NOMO-1 treated with DMSO at 0.1 percent for 48 hours (cell line): ENCODE results near the gene IRAK2.
"Not testable (repeated sequence)": the region's sequence is repeated elsewhere in the genome, so short reads cannot be mapped to it uniquely, and the experiment has no call there.

Source experiments
- DNase-seq: peaks from one replicate; lab custom pipeline; 2025; ENCODE audit not compliant: unreplicated experiment; lab: John Stamatoyannopoulos, UW

The IRAK2 gene

DNA sequence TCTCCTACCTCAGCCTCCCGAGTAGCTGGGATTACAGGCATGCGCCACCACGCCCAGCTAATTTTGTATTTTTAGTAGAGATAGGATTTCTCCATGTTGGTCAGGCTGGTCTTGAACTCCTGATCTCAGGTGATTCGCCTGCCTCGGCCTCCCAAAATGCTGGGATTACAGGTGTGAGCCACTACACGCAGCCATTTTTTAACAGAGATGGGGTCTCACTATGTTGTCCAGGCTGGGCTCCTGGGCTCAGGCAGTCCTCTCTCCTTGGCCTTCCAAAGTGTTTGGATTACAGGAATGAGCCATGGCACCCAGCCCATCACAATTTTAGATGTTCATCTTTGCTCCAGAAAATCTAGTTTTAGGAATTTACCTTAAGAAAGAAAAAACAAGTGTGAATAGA, 6.2 kb upstream of the IRAK2 start:
- not testable (repeated sequence) for DNase-seq

DNA sequence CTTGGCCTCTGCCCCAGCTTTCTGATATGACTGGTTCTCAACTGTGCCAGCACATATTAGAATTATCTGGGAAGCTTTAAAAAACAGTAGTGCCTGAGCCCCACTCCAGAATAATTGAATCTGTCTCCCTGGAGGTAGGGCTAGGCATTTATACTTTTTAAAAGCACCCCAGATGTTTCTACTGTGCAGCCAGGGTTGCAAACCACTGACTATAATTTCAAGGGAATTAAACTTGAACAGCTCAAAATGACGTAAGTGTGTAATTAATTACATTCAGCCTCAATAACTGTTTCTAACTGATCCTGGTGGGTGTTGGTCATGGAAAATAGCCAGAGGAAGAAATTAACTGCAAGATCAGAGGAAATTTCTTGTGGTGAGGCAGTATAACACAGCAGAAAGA, 4.4 kb upstream of the IRAK2 start:
- DNase-seq, result no peak

DNA sequence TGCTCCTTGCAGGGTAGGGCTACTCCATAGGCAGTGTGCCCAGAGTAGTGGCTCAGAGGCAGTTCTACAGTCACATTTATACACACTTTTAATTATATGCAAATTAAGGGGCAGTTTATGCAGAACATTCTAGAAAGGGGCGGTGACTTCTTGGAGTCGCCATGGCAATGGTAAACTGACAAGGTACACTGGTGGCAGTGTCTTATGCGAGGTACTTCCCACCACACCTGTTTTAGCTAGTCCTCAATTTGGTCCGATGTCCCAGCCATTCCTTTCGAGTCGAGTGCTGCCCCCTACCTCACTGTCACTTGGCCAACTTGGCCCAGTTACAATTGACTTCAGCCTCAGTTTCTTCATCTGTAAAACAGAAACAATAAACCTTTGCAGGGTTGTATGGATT, 3.8 kb upstream of the IRAK2 start:
- no peak for DNase-seq

DNA sequence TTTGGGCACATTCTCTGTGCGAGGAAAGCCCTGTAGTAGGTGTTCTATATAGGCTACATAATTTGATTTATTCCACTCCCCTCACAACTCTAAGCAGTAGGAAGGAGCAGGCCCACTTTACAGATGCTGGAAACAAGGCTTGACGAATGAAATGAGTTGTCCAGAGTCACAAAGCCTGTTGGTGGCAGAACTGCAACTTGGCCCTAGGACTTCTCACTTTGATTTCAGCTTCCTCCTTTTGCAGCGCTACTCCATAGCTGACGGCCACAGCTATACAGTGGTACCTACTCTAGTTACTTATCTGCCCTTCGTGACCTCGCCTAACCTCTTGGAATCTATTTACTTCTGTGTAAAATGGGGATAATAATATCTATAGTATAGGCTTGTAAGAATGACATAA, 2.5 kb upstream of the IRAK2 start:
- DNase-seq, result peak; percentile 41

DNA sequence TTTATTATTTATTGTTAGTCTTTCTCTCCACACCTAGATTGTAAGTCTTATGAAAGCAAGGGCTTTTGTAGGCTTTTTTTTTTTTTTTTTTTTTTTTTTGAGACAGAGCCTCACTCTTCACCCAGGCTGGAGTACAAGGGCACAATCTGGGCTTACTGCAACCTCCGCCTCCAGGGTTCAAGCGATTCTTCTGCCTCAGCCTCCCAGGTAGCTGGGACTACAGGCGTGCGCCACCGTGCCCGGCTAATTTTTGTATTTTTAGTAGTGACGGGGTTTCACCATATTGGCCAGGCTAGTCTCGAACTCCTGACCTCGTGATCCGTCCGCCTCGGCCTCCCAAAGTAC, 546 bp upstream of the IRAK2 start:
- not testable (repeated sequence) for DNase-seq

DNA sequence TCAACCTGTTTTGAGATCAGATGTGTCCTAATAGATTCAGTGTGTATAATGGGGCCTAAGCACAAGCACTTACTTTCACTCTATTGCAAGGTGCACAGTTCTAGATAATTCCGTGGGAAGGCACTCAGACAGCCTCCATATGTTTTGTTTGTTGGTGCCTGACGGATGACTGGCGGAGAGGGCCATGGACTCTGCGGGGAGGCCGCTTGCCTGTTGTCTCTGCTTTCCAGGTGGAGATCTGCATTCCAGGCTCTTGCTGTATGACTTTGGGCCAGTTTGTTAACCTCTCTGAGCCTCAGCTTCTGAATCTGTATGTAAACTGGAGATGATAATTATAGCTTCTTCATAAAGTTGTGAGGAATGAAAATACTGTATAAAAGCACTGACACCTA, 1.5 kb downstream of the IRAK2 start:
- no peak for DNase-seq

DNA sequence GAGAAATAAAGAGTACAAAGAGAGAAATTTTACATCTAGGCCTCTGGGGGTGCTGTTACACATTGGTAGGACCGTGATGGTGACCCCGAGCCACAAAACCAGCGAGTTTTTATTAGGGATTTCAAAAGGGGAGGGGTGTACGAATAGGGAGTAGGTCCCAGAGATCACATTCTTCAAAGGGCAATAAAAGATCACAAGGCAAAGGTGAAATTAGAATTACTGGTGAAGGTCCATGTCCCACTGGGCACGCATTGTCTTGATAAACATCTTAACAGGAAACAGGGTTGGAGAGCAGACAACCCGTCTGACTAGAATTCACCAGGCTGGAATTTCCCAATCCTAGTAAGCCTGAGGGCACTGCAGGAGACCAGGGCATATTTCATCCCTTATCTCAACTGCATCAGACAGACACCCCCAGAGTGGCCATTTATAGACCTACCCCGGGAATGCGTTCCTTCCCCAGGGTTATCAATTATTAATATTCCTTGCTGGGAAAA, 4.3 kb downstream of the IRAK2 start:
- no peak for DNase-seq

DNA sequence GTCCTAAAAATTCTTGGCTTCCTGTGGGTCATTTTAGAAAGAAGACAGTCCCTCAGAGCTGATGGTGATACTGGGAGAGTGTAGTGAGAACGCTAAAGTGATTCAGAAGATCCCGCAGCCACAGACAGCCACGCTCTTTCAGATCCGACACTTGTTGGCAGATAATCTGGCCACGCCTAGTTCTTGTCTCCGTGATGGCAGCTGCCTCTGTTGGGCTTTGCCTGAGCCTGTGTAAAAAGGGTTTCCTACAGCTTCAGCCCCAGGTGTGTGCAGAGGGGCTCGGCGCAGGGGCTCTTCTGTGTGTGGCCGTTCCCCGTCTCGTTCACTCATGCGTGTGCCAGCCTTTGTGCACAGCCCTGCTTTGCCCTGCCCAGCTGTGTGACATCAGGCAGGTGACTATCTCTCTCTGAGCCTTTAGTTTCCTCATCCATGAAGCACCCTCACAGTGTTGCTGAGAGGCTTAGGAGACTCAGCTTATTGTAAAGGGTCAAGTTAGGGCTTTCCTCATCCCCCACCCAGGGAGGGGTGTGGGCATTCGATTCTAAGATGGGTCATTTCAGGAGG, 6.3 kb downstream of the IRAK2 start:
- DNase-seq, result no peak

DNA sequence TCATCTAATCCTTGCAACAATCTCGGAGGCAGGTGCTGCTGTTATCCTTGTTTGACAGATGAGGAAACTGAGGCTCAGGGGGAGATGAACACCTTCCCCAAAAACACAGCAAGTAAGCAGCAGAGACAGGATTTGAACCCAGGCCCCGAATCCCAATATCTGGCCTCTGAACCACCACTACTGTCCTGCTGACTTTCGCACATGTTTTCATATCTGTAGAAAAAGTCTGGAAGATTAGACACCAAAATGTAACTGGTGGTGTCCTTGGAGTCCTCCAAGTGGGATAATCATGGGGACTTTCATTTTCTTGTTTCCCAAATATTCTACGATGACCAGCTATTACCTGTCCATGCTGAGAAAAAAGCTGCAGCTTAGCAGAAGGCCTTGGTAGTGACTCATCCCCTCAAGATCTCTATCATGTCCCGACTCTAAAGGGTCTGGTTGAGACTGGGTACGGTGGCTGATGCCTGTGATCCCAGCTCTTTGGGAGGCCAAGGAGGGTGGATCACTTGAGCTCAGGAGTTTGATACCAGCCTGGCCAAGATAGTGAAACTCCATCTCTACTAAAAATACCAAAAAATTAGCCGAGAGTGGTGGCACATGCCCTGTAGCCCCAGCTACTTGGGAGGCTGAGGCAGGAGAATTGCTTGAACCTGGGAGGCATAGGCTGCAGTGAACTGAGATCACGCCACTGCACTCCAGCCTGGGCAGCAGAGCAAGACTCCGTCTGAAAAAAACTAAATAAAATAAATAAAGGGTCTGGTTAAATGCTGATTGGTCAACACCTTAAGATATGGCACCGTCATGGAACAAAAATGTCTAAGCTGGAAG, 8.6 kb downstream of the IRAK2 start:
- no peak for DNase-seq

DNA sequence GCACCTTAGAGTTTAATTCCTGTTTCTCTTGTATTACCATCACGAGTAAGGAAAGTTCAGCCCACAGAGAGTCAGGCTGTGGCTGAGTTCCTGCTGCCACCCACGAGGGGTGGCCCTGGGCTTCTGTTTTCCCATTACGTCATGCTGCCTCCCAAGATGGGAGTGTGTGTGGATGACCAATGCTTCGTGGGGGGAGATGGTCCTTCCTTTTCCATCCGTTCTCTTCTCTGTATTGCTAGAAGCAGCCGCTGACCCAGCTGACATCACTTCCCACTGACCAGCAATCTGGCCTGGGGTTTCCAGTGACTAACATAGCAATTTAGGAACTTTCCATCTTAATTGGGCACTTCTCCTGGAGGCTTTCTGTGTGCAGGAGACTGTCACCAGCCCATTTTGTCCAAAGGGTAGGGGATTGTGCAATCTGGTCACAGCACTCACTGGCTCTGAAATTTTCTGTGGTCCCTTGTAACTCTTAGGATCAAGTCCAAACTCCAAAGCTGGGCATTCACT, 9.3 kb downstream of the IRAK2 start:
- DNase-seq, result peak; percentile 42

DNA sequence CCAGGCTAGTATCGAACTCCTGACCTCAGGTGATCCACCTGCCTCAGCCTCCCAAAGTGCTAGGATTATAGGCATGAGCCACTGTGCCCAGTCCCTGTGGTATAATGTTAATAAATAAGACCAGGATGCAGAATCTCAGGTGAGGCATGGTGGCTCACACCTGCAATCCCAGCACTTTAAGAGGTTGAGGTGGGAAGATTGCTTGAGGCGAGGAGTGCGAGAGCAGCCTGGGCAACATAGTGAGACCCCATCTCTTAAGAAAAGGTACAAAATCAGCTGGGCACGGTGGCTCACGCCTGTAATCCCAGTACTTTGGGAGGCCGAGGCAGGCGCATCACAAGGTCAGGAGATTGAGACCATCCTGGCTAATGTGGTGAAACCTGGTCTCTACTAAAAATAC, 10.6 kb downstream of the IRAK2 start:
- not testable (repeated sequence) for DNase-seq

DNA sequence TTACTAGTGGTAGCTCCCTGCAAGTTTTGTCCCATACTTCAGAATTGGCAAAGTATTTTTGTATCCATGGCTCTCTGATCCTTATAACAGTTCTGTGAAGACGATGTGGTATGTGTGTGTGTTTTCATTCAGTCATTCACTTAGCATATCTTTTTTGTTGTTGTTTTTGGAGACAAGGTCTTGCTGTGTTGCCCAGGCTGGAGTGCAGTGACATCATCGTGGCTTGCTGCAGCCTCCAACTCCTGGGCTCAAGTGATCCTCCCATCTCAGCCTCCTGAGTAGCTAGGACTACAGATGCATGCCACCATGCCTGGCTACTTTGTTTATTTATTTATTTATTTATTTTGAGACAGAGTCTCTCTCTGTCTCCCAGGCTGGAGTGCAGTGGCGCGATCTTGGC, 11.4 kb downstream of the IRAK2 start:
- not testable (repeated sequence) for DNase-seq

DNA sequence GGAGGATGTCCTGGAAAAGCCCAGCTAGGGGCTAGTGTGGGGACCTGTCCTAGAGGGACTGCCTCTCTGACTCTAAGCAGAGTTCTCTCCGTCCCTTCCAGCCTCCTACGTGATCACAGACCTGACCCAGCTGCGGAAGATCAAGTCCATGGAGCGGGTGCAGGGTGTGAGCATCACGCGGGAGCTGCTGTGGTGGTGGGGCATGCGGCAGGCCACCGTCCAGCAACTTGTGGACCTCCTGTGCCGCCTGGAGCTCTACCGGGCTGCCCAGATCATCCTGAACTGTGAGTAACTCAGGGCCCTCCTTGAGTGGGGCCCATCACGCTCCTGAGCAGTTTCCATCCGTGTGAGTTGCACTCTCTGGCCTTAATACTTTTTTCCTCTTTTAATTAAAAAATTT, 13.0 kb downstream of the IRAK2 start:
- DNase-seq, result no peak

DNA sequence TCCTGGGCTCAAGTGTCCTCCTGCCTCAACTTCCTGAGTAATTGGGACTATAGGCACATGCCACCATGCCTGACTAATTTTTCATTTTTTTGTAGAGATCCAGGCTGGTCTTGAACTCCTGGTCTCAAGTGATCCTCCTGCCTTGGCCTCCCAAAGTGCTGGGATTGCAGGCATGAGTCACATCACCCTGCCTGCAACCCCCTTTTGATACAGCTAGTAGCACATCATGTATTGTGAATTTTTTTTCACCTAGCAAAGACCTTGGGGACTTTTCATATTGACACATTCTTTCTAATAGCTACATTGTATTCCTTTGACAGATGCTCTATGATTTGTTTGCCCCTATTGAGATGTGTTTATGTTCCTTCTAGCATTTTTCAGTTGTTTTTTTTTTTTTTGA, 14.2 kb downstream of the IRAK2 start:
- no peak for DNase-seq

DNA sequence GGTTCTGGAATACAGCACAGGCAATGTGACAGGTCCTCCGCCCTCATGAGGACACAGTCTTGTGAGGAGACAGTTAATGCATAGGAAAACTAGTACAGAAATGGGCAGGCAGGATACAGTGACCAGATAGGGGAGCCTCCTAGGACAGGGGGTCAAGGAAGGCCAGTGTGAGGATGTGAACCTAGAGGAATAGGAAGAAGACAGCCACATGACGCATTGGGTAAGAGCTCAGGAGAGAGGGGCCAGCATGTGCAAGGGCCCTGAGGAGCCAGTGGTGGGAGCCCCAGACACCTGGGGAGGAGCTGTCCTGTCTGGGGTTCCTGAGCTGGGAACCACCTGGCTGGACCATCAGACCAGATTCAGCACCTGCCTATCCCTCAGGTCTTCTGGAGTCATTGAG, 15.6 kb downstream of the IRAK2 start:
- no peak for DNase-seq

DNA sequence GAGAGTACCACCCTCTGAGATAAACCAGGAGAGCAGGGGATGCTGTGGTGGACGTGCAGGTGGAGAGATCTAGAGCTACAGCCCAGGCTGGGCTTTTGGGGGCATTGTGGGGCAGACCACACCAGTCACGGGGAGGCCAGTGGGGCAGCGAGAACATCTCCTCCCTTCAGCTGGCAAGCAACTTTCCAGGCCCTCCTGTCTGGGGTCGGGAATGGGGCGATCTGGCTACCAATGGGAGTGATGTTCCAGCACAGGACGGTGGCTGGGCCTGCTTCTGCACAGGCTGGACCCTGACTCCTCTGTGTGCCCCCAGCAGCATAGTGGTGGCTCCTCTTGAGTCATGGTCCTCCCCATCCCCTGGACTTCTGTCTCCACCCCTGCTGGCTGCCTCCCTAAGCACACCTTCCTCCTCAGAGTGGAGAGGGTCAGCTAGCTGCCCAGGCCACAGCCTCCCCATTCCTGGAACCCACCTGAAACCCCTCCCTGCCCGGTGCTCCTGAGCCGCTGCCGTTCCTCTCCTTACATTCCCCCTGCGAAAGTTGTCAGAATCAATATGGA, 16.1 kb downstream of the IRAK2 start:
- DNase-seq, result no peak

DNA sequence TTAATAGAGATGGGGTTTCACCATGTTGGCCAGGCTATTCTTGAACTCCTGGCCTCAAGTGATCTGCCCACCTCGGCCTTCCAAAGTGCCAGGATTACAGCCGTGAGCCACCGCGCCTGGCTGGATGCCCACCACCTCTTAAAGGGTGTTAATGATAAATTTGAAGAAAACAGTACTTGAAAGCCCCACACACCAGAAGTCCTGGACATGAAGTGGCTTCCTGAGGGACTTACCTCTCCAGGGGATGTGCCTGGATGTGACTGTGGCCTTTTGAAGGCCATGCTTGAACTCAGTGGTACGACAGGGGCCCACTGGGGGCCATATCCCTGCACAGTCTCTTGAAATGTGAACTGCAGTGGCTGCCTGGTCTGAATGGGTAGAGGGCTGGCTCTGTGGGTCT, 18.2 kb downstream of the IRAK2 start:
- DNase-seq, result no peak

DNA sequence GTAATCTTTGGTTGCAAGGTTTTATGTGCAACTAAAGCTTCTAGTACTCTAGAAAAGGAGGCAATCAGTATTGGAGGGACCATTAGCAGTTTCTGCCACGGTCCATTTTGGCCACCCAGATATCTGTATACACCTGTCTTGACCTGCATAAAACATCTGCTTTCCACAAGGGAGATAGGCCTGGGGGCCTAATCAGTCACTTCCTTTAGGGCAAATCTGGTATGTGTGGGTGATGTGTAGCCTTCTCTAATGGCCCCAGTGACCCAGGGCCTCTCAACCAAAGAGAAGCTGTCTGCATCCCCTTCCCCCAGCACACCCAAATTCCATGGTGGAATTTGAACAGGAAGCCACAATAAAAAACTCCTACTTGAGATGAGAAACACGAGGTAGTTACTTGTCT, 19.5 kb downstream of the IRAK2 start:
- no peak for DNase-seq

DNA sequence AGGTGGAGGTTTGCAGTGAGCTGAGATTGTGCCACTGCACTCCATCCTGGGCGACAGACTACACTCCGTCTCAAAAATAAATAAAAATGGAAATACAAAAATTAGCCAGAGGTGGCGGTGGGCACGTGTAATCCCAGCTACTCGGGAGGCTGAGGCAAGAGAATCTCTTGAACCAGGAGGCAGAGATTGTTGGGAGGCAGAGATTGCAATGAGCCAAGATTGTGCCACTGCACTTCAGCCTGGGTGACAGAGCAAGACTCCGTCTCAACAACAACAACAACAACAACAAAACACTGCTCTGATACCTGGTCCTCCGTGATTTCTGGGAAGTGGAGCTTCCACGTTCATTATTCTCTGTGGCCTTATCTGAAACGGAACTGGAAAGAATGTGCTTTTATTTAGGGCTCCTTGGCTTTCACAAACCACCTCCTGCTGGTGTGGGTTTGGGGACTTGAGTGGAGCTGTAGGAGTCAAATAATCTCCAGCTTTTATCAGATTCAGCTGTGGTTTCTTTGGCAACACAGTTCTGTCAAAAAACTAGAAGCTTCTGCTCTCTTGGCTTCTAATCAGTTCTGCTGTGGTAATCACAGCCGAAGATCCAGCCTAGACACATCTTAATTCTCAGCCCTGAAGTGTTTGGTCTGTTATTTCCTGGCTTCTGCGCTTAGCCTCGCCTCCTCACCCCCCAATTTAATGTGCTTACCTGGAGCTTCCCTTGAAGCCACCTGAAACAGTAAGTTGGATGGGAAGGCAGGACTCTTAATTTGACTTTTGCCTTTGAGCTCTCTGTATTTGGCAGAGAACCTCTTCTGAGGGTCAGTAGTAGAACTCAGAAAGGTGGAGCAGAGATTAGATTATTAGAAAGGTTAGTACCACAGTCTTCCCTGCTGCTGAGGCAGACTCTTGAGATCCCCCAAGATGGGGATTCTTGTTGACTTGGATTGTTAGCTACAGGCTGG, 21.4 kb downstream of the IRAK2 start:
- DNase-seq, result no peak

DNA sequence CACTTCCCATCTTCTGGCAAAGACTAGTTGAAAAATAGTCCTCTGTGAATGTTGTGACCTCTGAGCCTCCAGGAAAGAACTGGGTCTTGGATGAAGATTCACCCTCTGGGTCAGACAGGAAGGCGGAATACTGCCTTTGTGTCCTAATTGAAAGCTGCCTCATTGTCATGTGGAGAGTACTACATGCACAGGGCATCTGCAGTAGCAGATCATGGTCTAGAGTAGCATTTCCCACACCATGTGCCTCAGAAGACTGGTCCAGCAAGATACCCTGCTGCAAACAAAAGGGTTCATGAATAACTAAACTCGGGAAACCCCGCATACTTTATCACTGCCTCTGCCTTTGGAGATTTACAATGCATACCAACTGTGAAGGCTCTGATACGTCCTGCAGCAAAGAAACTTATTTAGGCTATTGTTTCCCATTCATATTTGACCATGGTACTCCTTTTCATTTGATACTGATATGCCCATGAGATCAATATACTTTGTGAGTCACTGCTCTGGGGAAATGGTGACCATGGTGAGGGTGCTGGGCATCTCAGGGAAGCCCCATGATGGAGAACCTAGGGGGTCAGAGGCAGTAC, 22.7 kb downstream of the IRAK2 start:
- DNase-seq, result no peak

DNA sequence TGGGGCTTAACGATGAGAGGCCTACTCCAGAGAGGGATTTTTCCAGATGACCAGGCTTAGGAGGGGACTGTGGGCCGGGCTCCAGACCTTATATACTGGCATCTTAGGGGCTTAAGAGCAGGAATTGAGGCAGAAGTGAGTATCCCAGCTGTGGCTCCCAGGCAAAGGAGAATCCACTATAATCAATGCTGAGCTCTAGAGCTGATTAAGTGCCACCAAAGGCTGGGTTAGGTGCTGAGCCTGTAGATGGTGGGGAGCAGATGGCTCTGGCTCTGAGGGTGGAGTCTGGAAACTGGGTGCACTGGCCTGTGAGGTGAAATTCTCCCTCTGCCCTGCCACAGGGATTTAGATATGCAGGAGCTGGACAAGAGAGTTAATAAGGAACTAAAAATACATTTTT, 23.2 kb downstream of the IRAK2 start:
- DNase-seq, result no peak
